GM19468 (cell line): ENCODE results near the gene PDCD1.

Experiments used
- ATAC-seq: cut with Tn5 transposase; IDR thresholded peaks from one replicate; pipeline ENCODE4 v1.9.1; 2021; ENCODE audit warnings: mild to moderate bottlenecking, moderate library complexity, moderate number of reproducible peaks; ENCODE audit not compliant: unreplicated experiment; ENCODE audit errors: extremely low read depth

PDCD1 gene

GRCh38 chr2:241867776-241868420 lies 9.2 kb upstream of the PDCD1 start:
- ATAC-seq = no peak

- ATAC-seq = no peak
Observed at GRCh38 chr2:241866790-241867645, 8.3 kb upstream of the PDCD1 start.

GRCh38 chr2:241865957-241866789 lies 7.5 kb upstream of the PDCD1 start:
- no peak for ATAC-seq

- ATAC-seq = no peak
Observed at GRCh38 chr2:241865416-241865956, 6.8 kb upstream of the PDCD1 start.

GRCh38 chr2:241864850-241865213 lies 6.1 kb upstream of the PDCD1 start:
- ATAC-seq = no peak

GRCh38 chr2:241864168-241864849 lies 5.6 kb upstream of the PDCD1 start:
- no peak for ATAC-seq

- ATAC-seq = no peak
Observed at GRCh38 chr2:241863536-241863954, 4.9 kb upstream of the PDCD1 start.

- ATAC-seq = no peak
Observed at GRCh38 chr2:241862775-241863535, 4.3 kb upstream of the PDCD1 start.

- no peak for ATAC-seq
Observed at GRCh38 chr2:241862093-241862492, 3.4 kb upstream of the PDCD1 start.

GRCh38 chr2:241861264-241861663 lies 2.6 kb upstream of the PDCD1 start:
- no peak for ATAC-seq

- ATAC-seq = no peak
Observed at GRCh38 chr2:241860184-241861078, 1.7 kb upstream of the PDCD1 start.

GRCh38 chr2:241859436-241860183 lies 916 bp upstream of the PDCD1 start:
- no peak for ATAC-seq

- ATAC-seq = no peak
Observed at GRCh38 chr2:241859017-241859435, 332 bp upstream of the PDCD1 start.

- no peak for ATAC-seq
Observed at GRCh38 chr2:241857572-241858121, 1.0 kb downstream of the PDCD1 start.

- ATAC-seq = no peak
Observed at GRCh38 chr2:241857041-241857541, 1.6 kb downstream of the PDCD1 start.

GRCh38 chr2:241855888-241856422 lies 2.7 kb downstream of the PDCD1 start:
- no peak for ATAC-seq
